ENCODE data around the gene PCGF1.

Gene PCGF1

GRCh38 chr2:74536166-74536950, 28.9 kb upstream of the PCGF1 start:
- no peak for DNase-seq

GRCh38 chr2:74535440-74535965, 28.0 kb upstream of the PCGF1 start:
- DNase-seq, result no peak

- DNase-seq, result no peak
Measured at GRCh38 chr2:74534411-74534810, 26.9 kb upstream of the PCGF1 start.

GRCh38 chr2:74533464-74533863, 26.0 kb upstream of the PCGF1 start:
- no peak for DNase-seq

- DNase-seq, result no peak
Measured at GRCh38 chr2:74532222-74532621, 24.7 kb upstream of the PCGF1 start.

- DNase-seq, result no peak
Measured at GRCh38 chr2:74531666-74532065, 24.2 kb upstream of the PCGF1 start.

GRCh38 chr2:74530239-74531187, 23.0 kb upstream of the PCGF1 start:
- DNase-seq, result peak; percentile 65

- DNase-seq, result peak; percentile 95
Measured at GRCh38 chr2:74529357-74530238, 22.1 kb upstream of the PCGF1 start, which contains the start of the genes AUP1 and HTRA2. Gene AUP1, minus strand, starts transcription at chr2:74529706. Its CDS starts 77 bp downstream, at chr2:74529629. Gene HTRA2, plus strand, starts transcription at chr2:74529933. Its CDS starts 74 bp downstream, at chr2:74530007.

GRCh38 chr2:74528600-74529356, 21.3 kb upstream of the PCGF1 start:
- DNase-seq, result peak; percentile 52

- no peak for DNase-seq
Measured at GRCh38 chr2:74527741-74528140, 20.2 kb upstream of the PCGF1 start.

GRCh38 chr2:74526649-74527230, 19.2 kb upstream of the PCGF1 start:
- no peak for DNase-seq

- DNase-seq, result no peak
Measured at GRCh38 chr2:74525717-74526648, 18.5 kb upstream of the PCGF1 start, which contains the start of gene DQX1. Gene DQX1, minus strand, starts transcription at chr2:74526231. Its CDS starts 502 bp downstream, at chr2:74525729.

- DNase-seq, result no peak
Measured at GRCh38 chr2:74524955-74525716, 17.6 kb upstream of the PCGF1 start.

- no peak for DNase-seq
Measured at GRCh38 chr2:74524005-74524404, 16.5 kb upstream of the PCGF1 start.

- no peak for DNase-seq
Measured at GRCh38 chr2:74522516-74522915, 15.0 kb upstream of the PCGF1 start.

- DNase-seq, result no peak
Measured at GRCh38 chr2:74516650-74517049, 9.2 kb upstream of the PCGF1 start.

GRCh38 chr2:74515981-74516633, 8.6 kb upstream of the PCGF1 start:
- peak; percentile 83 for DNase-seq

GRCh38 chr2:74515271-74515980, 7.9 kb upstream of the PCGF1 start:
- DNase-seq, result no peak
